Measurements from ENCODE around the gene GSTCD. TPM values are rescaled to one million over a fixed set of nuclear protein-coding genes. Genes with fewer than 3 reads are reported as not detected.

The GSTCD gene
- total RNA-seq, 1 donor from 2014 or later = 10.2 TPM

DNA sequence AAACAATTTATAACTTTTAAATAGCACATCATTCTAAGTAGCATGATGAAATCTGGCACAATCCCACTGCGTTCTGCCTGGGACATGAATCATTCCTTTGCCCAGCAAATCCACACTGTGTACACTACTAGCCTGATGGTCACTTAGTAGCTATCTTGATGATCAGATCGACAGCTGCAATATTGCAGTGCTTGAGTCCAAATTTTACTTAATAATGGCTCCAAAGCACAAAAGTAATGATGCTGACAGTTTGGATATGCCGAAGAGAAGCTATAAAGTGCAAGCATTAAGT, 100.1 kb downstream of the GSTCD start:
- intact Hi-C loops (cut with DNase I) = no loop called here
- ATAC-seq = peak; percentile 59

DNA sequence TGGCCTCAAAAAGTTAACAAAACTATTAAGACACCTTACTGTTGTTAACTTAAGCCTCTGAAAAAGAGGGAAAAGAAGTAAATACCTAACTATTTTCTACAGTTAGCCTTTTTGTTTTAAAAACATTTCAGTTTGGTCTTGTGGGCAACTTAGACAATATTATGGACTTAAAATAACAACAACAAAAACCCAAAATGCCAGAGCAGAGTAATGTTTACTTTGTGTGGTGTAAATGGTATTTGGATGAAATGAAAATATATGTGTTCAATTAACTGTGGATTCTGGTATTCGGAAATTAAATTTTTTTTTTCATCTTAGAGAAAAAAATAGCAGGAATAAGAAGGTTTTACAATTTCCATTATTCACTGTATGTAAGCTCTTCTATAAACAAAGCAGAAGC, 107.1 kb downstream of the GSTCD start:
- DNase-seq = no peak
- no peak overlapping the region for H3K4me3 ChIP-seq
- intact Hi-C loops (cut with DNase I) = no loop called here
- no peaks in the 10 kb centered on the region for H3K27me3 ChIP-seq
- no peaks in the 10 kb centered on the region for H3K36me3 ChIP-seq
- no peaks in the 10 kb centered on the region for H3K9me3 ChIP-seq
- ATAC-seq = no peak
- TF ChIP-seq, protein P1, sequence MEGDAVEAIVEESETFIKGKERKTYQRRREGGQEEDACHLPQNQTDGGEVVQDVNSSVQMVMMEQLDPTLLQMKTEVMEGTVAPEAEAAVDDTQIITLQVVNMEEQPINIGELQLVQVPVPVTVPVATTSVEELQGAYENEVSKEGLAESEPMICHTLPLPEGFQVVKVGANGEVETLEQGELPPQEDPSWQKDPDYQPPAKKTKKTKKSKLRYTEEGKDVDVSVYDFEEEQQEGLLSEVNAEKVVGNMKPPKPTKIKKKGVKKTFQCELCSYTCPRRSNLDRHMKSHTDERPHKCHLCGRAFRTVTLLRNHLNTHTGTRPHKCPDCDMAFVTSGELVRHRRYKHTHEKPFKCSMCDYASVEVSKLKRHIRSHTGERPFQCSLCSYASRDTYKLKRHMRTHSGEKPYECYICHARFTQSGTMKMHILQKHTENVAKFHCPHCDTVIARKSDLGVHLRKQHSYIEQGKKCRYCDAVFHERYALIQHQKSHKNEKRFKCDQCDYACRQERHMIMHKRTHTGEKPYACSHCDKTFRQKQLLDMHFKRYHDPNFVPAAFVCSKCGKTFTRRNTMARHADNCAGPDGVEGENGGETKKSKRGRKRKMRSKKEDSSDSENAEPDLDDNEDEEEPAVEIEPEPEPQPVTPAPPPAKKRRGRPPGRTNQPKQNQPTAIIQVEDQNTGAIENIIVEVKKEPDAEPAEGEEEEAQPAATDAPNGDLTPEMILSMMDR (IDR thresholded peaks at IDR 0.05) = no peak
- no peaks in the 10 kb centered on the region for H3K4me1 ChIP-seq
- H3K27ac ChIP-seq = no peak overlapping the region

More for the DNA sequence above, 100.1 kb downstream of the GSTCD start:
- Histone ChIP-seq H3K4me1 (no peaks in the 10 kb centered on the region), H3K4me3 (peak overlapping the region; percentile 9), H3K9me3 (no peaks in the 10 kb centered on the region), H3K27me3 (no peaks in the 10 kb centered on the region), H3K27ac (no peak overlapping the region), H3K36me3 (no peaks in the 10 kb centered on the region)
- TF ChIP-seq, protein P1 (IDR thresholded peaks at IDR 0.05) = no peak
- DNase-seq = no peak

DNA sequence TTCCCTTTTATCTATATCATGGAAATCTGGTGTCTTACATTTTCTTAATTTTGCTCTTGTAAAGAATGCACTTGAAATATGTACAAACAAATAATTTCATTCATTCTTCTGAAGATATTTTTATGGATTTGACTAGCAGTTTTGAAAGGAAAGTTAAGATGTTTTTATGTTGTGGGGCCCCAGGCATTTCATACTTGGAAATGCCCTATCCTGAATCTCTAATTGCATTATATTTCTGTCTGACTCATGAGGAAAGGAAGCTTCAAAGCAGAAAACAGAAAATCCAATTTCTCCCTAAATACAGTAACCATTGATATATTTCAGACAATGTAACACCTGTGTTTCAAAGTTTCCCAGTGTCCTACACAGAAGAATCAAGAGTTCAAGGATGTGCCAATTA, 113.5 kb downstream of the GSTCD start:
- Histone ChIP-seq H3K4me3 (no peak overlapping the region), H3K4me1 (no peaks in the 10 kb centered on the region), H3K36me3 (no peaks in the 10 kb centered on the region), H3K27ac (no peak overlapping the region), H3K9me3 (no peaks in the 10 kb centered on the region), H3K27me3 (no peaks in the 10 kb centered on the region)
- no peak for ATAC-seq
- intact Hi-C loops (cut with DNase I) = no loop called here
- DNase-seq = no peak
- TF ChIP-seq, protein P1 (IDR thresholded peaks at IDR 0.05) = no peak

DNA sequence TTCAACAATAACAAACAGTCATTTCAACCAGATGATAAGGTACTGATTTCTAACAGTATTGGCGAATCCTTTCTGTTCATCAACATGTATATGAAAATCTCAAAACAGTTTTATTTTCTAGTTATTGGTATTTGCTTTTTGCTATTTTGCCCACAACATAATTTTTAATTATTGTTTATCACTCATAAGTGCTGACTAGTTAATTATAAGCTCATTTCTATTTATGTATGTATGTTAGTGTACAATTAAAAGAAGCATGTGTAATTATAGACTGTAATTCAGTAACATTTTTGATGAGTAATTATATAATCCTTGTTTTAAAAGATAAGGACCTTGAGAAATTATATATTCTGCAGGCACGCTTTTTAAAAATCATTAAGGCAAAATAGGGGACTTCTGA, 119.5 kb downstream of the GSTCD start:
- intact Hi-C loops (cut with DNase I) = no loop called here
- DNase-seq (no peak), ATAC-seq (no peak)
- Histone ChIP-seq H3K36me3 (no peaks in the 10 kb centered on the region), H3K27ac (no peak overlapping the region), H3K27me3 (no peaks in the 10 kb centered on the region), H3K4me3 (no peak overlapping the region), H3K9me3 (no peaks in the 10 kb centered on the region), H3K4me1 (no peaks in the 10 kb centered on the region)
- TF ChIP-seq, protein P1 (IDR thresholded peaks at IDR 0.05) = no peak

DNA sequence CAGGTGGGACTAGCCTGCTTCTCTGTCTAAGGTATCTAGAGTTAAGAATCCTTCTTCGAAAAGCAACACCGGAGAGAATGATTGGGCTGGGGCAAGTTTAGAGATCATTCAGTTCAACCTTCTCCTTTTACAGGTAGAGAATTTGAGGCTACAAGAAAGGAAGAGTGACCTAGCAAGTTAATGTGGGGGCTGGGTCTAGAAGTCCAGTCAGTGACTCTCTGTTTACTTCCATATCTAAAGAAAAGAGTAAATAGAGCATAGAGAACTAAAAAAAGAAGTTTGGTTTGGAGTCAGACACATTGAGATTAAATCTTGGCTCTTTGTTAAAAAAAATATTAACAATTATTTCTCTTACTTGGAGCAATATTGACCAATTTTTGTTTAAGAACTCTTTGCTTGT, 122.6 kb downstream of the GSTCD start:
- Histone ChIP-seq H3K27me3 (no peaks in the 10 kb centered on the region), H3K4me3 (no peak overlapping the region), H3K9me3 (no peaks in the 10 kb centered on the region), H3K36me3 (no peaks in the 10 kb centered on the region), H3K4me1 (no peaks in the 10 kb centered on the region), H3K27ac (no peak overlapping the region)
- intact Hi-C loops (cut with DNase I) = no loop called here
- TF ChIP-seq, protein P1 (IDR thresholded peaks at IDR 0.05) = no peak
- no peak for ATAC-seq
- no peak for DNase-seq

DNA sequence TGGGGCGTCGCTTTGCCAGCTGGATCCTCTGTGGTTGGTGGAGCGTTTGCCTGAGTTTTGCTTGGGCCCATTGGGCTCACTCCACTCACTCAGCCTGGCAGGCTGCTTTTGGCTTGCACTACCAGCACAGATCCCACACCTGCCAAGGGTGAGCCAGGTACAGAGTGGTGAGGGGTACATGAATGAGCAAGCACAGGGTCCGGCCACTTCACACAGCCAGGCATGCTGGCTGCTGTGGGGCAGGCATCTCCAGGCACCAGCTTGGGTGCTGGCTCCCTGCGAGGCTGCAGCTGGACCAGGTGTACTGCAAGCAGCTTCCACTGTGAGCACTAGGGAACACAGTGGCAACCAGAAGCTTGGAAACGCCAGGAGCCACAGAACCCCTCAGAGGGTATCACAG, 126.6 kb downstream of the GSTCD start:
- Histone ChIP-seq H3K36me3 (peaks cover 3% of the 10 kb centered on the region), H3K27ac (no peak overlapping the region), H3K4me3 (no peak overlapping the region), H3K4me1 (no peaks in the 10 kb centered on the region), H3K27me3 (no peaks in the 10 kb centered on the region), H3K9me3 (no peaks in the 10 kb centered on the region)
- intact Hi-C loops (cut with DNase I) = no loop called here
- peak; percentile 14 for ATAC-seq
- DNase-seq = no peak
- TF ChIP-seq, protein P1 (IDR thresholded peaks at IDR 0.05) = no peak

Measured in upper lobe of right lung (tissue), 1 donor.